ENCODE measurements around the gene FAM3B.
"Not testable (repeated sequence)": the region's sequence is repeated elsewhere in the genome, so short reads cannot be mapped to it uniquely, and the experiment has no call there.

FAM3B gene

DNA sequence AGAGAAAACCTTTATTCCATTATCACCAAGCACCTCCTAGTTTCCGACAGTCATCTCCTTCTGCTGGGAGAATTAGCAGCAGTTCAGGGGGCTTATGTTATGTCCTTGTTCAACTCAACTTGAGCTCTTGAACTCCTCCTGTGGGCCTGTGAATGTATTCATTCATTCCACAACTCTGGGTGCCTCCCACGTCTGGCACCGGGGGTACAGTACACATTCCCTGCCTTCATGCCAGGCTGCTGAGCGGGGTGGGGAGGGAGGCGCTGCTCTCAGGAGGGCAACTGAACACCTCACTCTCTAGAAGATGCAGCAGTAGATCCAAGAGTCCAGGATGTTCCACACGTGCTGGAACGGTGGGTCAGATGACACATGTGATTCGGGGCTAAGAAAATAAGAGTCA, 40.9 kb downstream of the FAM3B start:
- no peak for DNase-seq

DNA sequence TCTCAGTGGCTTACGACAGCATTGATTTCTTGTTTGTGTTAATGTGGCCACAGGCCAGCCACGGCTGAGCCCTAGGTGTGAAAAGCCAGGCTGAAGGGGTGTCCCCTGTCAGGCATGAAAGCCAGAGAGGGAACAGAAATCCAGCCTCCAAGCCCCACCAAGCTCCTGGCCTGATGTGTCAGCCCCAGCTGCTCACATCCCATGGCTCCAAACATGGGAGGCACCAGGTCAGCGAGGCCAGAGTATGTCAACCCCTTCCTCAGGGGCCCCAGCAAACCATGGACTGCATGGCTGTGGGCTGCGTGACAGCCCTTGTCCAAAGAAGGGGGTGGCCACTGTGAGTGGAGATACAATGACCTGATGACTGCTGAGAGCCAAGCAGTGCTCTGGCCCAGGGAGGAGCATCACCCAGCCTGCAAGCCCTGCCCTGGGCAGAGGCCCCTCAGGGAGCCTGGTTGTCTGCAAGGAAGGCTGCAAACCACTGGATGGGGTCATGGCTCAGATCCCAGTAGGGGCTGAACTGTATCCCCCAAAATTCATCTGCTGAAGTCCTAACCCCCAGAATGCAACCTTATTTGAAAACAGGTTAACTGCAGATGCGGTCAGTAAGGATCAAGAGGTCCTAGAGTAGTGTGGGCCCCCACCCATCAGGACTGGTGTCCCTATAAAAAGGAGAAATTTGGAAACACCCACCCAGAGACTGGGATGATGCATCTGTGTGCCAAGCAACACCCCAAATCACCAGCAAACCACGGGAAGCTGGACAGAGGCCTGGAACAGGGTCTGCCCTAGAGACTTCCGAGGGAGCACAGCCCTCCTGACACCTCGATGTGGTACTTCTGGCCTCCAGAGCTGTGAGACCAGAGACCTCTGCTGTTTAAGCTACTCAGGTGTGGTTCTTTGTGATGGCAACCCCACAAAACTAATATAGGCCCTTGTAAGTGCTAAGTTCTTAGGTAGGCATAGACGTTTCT, 41.9 kb downstream of the FAM3B start:
- no peak for DNase-seq

GRCh38 chr21:41359286-41359685, 42.7 kb downstream of the FAM3B start:
- no peak for DNase-seq

DNA sequence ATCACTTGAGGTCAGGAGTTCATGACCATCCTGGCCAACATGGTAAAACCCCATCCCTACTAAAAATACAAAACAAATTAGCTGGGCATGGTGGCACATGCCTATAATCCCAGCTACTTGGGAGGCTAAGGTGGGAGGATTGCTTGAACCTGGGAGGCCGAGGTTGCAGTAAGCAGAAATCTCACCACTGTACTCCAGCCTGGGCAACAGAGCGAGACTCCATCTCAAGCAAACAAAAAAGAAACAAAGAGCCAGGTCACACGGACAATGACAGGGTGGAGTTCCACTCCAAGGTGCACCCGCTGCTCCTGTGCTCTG, 43.1 kb downstream of the FAM3B start:
- not testable (repeated sequence) for DNase-seq

- DNase-seq, result no peak
Observed at GRCh38 chr21:41360072-41360821, 43.6 kb downstream of the FAM3B start.

DNA sequence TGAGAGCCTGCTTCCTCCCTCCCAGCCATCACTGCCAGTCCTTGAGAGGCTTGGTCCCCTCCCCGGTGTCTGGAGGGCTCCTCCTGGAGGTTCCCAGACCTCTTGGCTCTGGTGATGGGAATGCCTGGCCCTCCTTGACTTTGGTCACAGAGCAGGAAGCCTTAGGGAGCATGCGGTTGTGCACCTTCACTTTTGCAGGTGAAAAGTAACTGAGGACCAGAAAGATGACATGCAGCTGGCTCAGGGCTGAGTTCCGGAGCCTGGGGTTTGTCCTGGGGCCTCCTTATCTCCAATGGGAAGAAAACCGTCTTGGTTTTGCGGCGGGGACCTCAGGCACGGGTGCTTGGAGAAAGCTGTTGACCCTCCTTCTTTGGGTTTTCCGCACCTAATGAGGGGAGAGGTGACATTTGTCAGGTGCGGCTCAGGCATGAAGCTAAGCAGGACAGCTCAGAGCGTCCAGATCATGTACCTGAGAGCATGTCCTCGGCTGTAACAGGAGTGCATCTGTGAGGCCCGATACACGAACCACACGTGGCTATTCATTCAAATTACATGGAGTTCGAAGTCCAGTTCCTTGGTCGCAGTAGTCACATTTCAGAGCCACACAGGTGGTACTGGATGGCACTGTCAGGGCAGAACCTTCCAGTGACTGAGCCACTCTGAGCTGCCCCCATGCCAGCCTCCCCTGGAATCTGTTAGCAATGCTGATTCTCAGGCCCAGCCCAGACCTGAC, 44.6 kb downstream of the FAM3B start:
- DNase-seq, result no peak

DNA sequence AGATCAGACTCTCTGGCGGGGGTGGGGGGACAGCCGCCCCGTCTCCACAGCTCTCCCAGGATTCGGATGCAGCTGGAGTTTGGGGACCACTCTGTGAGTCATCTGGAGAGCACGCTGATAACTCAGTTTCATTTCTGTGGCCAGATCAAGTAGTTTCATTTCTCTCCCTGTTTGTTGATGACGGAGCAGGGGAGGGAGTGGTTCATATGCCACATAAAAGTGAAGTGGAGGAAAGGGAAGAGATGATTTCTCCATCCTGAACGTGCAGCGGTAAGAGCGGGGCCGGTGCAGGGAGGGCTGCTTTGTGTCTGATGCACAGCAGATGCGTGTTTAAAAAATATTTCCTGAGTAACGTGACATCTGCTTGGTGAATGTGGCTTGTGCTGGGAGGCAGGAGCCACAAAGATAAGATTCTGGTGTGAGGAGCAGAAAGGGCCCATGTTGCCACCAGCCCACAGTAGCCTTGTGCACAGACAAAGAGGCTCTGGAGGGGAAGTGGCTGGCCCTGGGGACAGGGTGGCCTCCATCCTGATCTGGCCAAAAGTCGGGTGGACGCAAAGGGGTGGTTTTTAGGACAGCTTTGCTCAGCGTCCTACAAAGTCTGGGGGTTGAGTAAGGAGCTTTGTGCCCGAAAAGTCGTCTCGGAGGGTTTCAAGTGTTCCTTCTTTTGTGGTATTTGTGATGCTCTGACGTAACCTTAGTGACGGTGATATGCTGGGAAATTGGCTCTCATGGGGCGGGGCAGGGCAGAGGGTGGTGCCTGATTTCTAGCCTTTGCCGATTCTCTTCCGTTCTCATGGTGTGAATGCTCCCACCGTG, 45.4 kb downstream of the FAM3B start, which contains the start of gene MX2:
MX2 (plus strand) TSS at position 242 of the 819 bp plus-strand sequence. CDS start 14,880 bp downstream, outside the sequence.
- DNase-seq, result peak; percentile 75

GRCh38 chr21:41362605-41363369, 46.2 kb downstream of the FAM3B start:
- no peak for DNase-seq

DNA sequence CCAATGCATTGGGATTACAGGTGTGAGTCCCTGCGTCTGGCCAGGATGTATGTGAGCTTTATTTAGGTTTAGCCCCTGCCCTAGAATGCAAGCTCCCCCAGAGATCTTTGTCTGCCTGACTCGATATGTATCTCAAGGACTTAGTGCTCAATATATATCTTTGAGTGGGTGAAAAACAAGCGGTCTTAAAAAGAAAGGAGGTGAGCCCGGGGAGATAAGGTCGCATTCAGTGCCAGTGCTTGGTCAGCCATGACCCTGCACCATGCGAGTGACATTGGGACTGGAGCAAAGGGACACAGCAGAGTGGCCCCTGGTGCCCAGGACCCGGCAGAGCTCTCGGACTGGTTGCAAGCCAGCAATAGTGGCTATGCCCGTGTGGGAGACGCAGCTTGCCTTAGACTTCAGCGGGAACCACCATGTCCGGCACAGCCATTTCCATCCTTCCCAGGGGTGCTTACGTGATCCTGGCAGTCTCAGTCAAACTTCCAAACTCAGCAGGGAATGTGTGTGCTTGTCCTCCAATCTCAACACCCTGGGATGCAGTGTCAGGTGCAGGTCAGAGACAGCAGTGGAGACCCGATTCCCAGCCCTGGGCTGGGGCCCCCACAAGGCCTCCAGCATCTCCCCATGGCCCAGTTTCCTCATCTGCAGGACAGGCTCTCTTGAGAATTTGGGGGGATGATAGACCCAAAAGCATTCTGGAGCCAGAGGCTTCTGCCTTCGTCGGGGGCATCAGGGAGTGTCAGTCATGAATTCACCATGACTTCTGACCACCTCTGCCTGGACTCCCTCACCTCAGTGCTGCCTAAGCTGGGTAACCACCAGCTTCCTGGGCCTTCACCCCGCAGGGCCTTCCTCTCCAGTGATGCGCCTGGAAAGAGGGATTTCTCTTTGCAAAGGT, 47.0 kb downstream of the FAM3B start:
- DNase-seq, result no peak

- DNase-seq, result no peak
Observed at GRCh38 chr21:41364308-41364707, 47.7 kb downstream of the FAM3B start.

DNA sequence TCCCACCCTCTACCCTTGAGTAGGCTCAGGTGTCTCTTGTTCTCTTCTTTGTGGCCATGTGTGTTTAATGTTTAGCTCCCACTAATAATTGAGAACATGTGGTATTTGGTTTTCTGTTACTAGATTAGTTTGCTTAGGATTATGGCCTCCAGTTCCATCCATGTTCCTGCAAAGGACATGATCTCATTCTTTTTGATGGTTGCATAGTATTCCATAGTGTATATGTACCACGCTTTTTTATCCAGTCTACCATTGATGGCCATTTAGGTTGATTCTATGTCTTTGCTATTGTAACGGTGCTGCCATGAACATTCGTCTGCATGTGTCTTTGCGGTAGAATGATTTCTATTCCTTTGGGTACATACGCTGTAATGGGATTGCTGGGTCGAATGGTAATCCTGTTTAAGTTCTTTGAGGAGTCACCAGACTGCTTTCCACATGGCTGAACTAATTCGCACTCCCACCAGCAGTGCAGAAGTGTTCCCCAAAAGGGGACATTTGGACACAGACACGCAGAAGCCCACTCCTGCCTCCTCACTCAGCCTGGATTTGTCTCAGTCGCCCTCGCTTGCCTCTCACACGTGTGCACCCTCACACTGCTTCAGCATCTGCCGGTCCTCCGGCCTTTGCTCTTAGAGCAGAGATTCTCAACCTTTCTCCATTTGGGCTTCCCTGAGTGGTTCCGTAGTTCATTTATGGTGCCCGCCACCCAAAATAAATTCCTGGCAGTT, 48.9 kb downstream of the FAM3B start:
- no peak for DNase-seq

GRCh38 chr21:41366522-41367151, 50.0 kb downstream of the FAM3B start:
- no peak for DNase-seq

GRCh38 chr21:41367301-41367944, 50.8 kb downstream of the FAM3B start:
- DNase-seq, result no peak

DNA sequence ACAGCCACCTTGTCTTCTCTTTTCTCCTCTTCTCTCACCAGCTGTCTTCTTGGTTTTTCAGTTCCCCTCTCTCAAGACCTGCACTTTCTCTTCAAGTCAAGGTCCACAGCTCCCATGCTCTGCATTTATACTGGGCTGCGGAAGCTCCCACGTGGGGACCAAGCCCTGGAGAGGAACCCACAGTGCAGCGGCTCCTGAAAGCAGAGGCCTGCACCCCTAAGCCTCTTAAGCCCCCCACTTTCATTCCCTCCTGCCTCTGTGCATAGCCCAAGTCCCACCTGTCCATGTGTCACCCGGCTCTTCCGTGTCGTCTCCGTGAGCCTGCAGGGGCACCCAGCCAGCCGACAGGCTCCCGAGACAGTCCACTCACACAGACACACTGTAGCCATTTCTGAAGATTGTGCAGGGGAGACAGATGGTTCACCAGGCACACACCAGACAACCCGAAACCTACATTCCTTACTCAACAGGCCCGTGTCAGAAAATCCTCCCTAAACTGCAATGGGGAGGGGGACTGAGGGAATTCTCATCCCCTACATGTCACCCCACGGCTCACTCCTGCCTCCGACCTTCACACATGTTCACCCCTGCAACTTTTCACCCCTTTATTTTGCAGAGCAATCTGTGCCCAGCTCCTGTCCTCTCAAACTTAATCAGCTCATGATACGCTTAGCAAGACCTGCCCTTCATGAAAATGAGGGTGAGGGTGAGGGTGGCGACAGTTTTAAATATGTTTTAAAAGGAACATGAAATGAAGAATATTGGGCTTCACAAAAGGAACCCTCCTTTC, 51.5 kb downstream of the FAM3B start:
- no peak for DNase-seq

GRCh38 chr21:41368735-41369104, 52.1 kb downstream of the FAM3B start:
- no peak for DNase-seq

GRCh38 chr21:41369105-41369919, 52.7 kb downstream of the FAM3B start:
- DNase-seq, result peak; percentile 37
